NCI-H82 (cell line): Measurements from ENCODE around the gene BRK1.
"Not testable (repeated sequence)": the region's sequence is repeated elsewhere in the genome, so short reads cannot be mapped to it uniquely, and the experiment has no call there.

Experiments used
- DNase-seq: peaks from one replicate; lab custom pipeline; 2025; lab: John Stamatoyannopoulos, UW

The BRK1 gene

DNA sequence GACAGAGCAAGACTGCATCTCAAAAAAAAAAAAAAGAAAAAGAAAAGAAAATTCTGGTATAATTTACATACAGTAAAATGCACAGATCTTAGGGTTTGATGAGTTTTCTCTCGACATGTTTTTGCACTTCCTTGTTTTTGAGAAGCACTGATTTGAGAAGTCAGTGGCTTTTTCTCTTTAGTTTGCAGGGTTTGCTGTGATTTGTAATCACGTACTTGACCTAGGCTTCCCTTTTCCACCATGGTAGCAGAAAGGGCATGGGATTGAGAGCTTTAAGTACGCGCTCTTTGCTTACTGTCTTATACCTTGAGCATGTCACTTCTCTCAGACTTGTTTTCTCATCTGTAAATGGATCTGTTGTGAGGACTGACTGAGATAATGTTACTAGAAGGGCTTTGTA is 30.2 kb downstream of the BRK1 start:
- DNase-seq = no peak

- no peak for DNase-seq
These were observed 33.8 kb downstream of the BRK1 start for GRCh38 chr3:10149226-10149625.

DNA sequence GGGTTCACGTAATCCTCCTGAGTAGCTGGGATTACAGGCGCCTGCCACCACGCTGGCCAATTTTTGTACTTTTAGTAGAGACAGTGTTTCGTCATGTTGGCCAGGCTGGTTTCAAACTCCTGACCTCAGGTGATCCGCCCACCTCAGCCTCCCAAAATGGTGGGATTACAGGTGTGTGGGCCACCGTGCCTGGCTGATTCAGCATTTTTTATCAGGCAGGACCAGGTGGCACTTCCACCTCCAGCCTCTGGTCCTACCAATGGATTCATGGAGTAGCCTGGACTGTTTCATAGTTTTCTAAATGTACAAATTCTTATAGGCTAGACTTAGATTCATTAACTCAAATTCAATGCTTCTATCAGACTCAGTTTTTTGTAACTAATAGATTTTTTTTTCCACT is 35.5 kb downstream of the BRK1 start:
- DNase-seq = no peak

- DNase-seq = no peak
These were observed 39.1 kb downstream of the BRK1 start for GRCh38 chr3:10154335-10155122.

GRCh38 chr3:10155123-10155472 is 39.6 kb downstream of the BRK1 start:
- DNase-seq = no peak

GRCh38 chr3:10155658-10156057 is 40.2 kb downstream of the BRK1 start:
- DNase-seq = no peak

- DNase-seq = peak; percentile 15
These were observed 41.6 kb downstream of the BRK1 start for GRCh38 chr3:10157031-10157430.

GRCh38 chr3:10158555-10158954 is 43.1 kb downstream of the BRK1 start:
- not testable (repeated sequence) for DNase-seq

DNA sequence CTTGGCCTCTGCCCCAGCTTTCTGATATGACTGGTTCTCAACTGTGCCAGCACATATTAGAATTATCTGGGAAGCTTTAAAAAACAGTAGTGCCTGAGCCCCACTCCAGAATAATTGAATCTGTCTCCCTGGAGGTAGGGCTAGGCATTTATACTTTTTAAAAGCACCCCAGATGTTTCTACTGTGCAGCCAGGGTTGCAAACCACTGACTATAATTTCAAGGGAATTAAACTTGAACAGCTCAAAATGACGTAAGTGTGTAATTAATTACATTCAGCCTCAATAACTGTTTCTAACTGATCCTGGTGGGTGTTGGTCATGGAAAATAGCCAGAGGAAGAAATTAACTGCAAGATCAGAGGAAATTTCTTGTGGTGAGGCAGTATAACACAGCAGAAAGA is 44.9 kb downstream of the BRK1 start:
- no peak for DNase-seq

- no peak for DNase-seq
These were observed 45.5 kb downstream of the BRK1 start for GRCh38 chr3:10160925-10161324.

- no peak for DNase-seq
These were observed 46.7 kb downstream of the BRK1 start for GRCh38 chr3:10162185-10162584.

DNA sequence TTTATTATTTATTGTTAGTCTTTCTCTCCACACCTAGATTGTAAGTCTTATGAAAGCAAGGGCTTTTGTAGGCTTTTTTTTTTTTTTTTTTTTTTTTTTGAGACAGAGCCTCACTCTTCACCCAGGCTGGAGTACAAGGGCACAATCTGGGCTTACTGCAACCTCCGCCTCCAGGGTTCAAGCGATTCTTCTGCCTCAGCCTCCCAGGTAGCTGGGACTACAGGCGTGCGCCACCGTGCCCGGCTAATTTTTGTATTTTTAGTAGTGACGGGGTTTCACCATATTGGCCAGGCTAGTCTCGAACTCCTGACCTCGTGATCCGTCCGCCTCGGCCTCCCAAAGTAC is 48.7 kb downstream of the BRK1 start:
- not testable (repeated sequence) for DNase-seq

GRCh38 chr3:10164546-10165393 is 49.3 kb downstream of the BRK1 start, which contains the start of gene IRAK2:
Gene IRAK2, plus strand, starts transcription at chr3:10164919. Its CDS starts 36 bp downstream, at chr3:10164955.
- DNase-seq = peak; percentile 55

DNA sequence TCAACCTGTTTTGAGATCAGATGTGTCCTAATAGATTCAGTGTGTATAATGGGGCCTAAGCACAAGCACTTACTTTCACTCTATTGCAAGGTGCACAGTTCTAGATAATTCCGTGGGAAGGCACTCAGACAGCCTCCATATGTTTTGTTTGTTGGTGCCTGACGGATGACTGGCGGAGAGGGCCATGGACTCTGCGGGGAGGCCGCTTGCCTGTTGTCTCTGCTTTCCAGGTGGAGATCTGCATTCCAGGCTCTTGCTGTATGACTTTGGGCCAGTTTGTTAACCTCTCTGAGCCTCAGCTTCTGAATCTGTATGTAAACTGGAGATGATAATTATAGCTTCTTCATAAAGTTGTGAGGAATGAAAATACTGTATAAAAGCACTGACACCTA is 50.7 kb downstream of the BRK1 start:
- no peak for DNase-seq

DNA sequence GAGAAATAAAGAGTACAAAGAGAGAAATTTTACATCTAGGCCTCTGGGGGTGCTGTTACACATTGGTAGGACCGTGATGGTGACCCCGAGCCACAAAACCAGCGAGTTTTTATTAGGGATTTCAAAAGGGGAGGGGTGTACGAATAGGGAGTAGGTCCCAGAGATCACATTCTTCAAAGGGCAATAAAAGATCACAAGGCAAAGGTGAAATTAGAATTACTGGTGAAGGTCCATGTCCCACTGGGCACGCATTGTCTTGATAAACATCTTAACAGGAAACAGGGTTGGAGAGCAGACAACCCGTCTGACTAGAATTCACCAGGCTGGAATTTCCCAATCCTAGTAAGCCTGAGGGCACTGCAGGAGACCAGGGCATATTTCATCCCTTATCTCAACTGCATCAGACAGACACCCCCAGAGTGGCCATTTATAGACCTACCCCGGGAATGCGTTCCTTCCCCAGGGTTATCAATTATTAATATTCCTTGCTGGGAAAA is 53.6 kb downstream of the BRK1 start:
- no peak for DNase-seq

GRCh38 chr3:10170915-10171478 is 55.5 kb downstream of the BRK1 start:
- DNase-seq = peak; percentile 62

- DNase-seq = no peak
These were observed 57.8 kb downstream of the BRK1 start for GRCh38 chr3:10173095-10173925.

GRCh38 chr3:10173926-10174435 is 58.5 kb downstream of the BRK1 start:
- no peak for DNase-seq

- DNase-seq = not testable (repeated sequence)
These were observed 59.9 kb downstream of the BRK1 start for GRCh38 chr3:10175334-10175733.

DNA sequence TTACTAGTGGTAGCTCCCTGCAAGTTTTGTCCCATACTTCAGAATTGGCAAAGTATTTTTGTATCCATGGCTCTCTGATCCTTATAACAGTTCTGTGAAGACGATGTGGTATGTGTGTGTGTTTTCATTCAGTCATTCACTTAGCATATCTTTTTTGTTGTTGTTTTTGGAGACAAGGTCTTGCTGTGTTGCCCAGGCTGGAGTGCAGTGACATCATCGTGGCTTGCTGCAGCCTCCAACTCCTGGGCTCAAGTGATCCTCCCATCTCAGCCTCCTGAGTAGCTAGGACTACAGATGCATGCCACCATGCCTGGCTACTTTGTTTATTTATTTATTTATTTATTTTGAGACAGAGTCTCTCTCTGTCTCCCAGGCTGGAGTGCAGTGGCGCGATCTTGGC is 60.7 kb downstream of the BRK1 start:
- DNase-seq = not testable (repeated sequence)
